HEK293 (cell line): ENCODE measurements around the gene CYTIP.

Experiments
- CTCF ChIA-PET: fragments of 350-600 bp; formaldehyde crosslinking; extraction: SDS; loops from one replicate; lab custom pipeline; 2021; ENCODE audit warnings: antibody characterized with exemption; lab: Yijun Ruan, JAX
- POLR2A ChIA-PET: fragments of 300-600 bp; formaldehyde crosslinking; extraction: SDS; loops from one replicate; lab custom pipeline; 2020; ENCODE audit warnings: antibody characterized with exemption, inconsistent platforms; lab: Yijun Ruan, JAX
- H3K27ac ChIP-seq: fragments of 200-500 bp; sonication (Bioruptor generic); 2 replicates; pipeline ENCODE4 v1.5.1; 2014; ENCODE audit warnings: low read depth, low read length, control low read depth, inconsistent platforms; ENCODE audit errors: extremely low read depth
- H3K36me3 ChIP-seq, 2 experiments: fragments of 200-500 bp in 1 of 2; sonication (Bioruptor generic) in 1 of 2; 1 replicate in 1 of 2; 2 replicates in 1 of 2; pipeline ENCODE4 v1.5.1; 2014 to 2017; ENCODE audit warnings: inconsistent platforms in 2 of 2, low read length in 2 of 2; ENCODE audit not compliant: control insufficient read depth in 2 of 2, insufficient read depth in 1 of 2
- H3K4me1 ChIP-seq: fragments of 200-500 bp; sonication (Bioruptor generic); 2 replicates; pipeline ENCODE4 v1.5.1; 2014; ENCODE audit warnings: mild to moderate bottlenecking, low read length, inconsistent platforms; ENCODE audit not compliant: control insufficient read depth, insufficient read depth
- H3K4me3 ChIP-seq: 2 replicates; pipeline ENCODE4 v1.5.1; 2011; ENCODE audit warnings: low read depth, mild to moderate bottlenecking, control low read depth, low read length, moderate library complexity
- H3K9me3 ChIP-seq: fragments of 200-500 bp; sonication (Bioruptor generic); 2 replicates; pipeline ENCODE4 v1.5.1; 2014; ENCODE audit warnings: low read depth, low read length, inconsistent platforms; ENCODE audit not compliant: control insufficient read depth, insufficient read depth
- ATF2 ChIP-seq: fragments of 450-650 bp; formaldehyde crosslinking; IDR thresholded peaks from 2 replicates; pipeline ENCODE4 v1.5.1; 2016; ENCODE audit warnings: missing biosample characterization, missing genetic modification characterization, low read depth
- BCL11B ChIP-seq: fragments of 450-650 bp; formaldehyde crosslinking; IDR thresholded peaks from 2 replicates; pipeline ENCODE4 v1.5.1; 2016; ENCODE audit warnings: low read depth, missing biosample characterization, missing genetic modification characterization
- BCL6B ChIP-seq: fragments of 450-650 bp; formaldehyde crosslinking; IDR thresholded peaks from 2 replicates; pipeline ENCODE4 v1.5.1; 2017; ENCODE audit warnings: missing biosample characterization, missing genetic modification characterization
- FEZF1 ChIP-seq: fragments of 450-650 bp; formaldehyde crosslinking; IDR thresholded peaks from 2 replicates; pipeline ENCODE4 v1.5.1; 2016; ENCODE audit warnings: missing biosample characterization, missing genetic modification characterization
- HOXD13 ChIP-seq: sonication (generic); formaldehyde crosslinking; IDR thresholded peaks from 2 replicates; pipeline ENCODE4 v1.8.0; 2022; ENCODE audit warnings: missing genetic modification reagents, borderline replicate concordance
- KLF10 ChIP-seq: fragments of 450-650 bp; IDR thresholded peaks from 2 replicates; pipeline ENCODE4 v1.5.1; 2018; ENCODE audit warnings: missing biosample characterization, mild to moderate bottlenecking, missing genetic modification characterization
- PATZ1 ChIP-seq: fragments of 450-650 bp; formaldehyde crosslinking; IDR thresholded peaks from 2 replicates; pipeline ENCODE4 v1.5.1; 2016; ENCODE audit warnings: missing biosample characterization, missing genetic modification characterization
- REPIN1 ChIP-seq: fragments of 450-650 bp; formaldehyde crosslinking; IDR thresholded peaks from 2 replicates; pipeline ENCODE4 v1.5.1; 2017; ENCODE audit warnings: missing biosample characterization, missing genetic modification characterization, low read depth
- ZBTB7A ChIP-seq: fragments of 450-650 bp; formaldehyde crosslinking; IDR thresholded peaks from 2 replicates; pipeline ENCODE4 v1.5.1; 2016; ENCODE audit warnings: low read depth, missing biosample characterization, missing genetic modification characterization
- ZNF10 ChIP-seq: fragments of 450-650 bp; formaldehyde crosslinking; IDR thresholded peaks from 2 replicates; pipeline ENCODE4 v1.5.1; 2017; ENCODE audit warnings: missing biosample characterization, missing genetic modification characterization
- ZNF138 ChIP-seq: fragments of 450-650 bp; formaldehyde crosslinking; IDR thresholded peaks from 2 replicates; pipeline ENCODE4 v1.5.1; 2016; ENCODE audit warnings: missing biosample characterization, missing genetic modification characterization, borderline replicate concordance
- ZNF155 ChIP-seq: fragments of 450-650 bp; formaldehyde crosslinking; IDR thresholded peaks from 2 replicates; pipeline ENCODE4 v1.5.1; 2016; ENCODE audit warnings: missing biosample characterization, missing genetic modification characterization
- ZNF157 ChIP-seq: fragments of 450-650 bp; formaldehyde crosslinking; IDR thresholded peaks from 2 replicates; pipeline ENCODE4 v1.5.1; 2016; ENCODE audit warnings: missing biosample characterization, missing genetic modification characterization
- ZNF184 ChIP-seq: fragments of 450-650 bp; IDR thresholded peaks from 2 replicates; pipeline ENCODE4 v1.5.1; 2018; ENCODE audit warnings: missing biosample characterization, mild to moderate bottlenecking, missing genetic modification characterization
- ZNF19 ChIP-seq: fragments of 450-650 bp; formaldehyde crosslinking; IDR thresholded peaks from 2 replicates; pipeline ENCODE4; 2016; ENCODE audit warnings: missing biosample characterization, missing genetic modification characterization, low read depth
- ZNF23 ChIP-seq: fragments of 450-650 bp; formaldehyde crosslinking; IDR thresholded peaks from 2 replicates; pipeline ENCODE4 v1.5.1; 2016; ENCODE audit warnings: missing biosample characterization, missing genetic modification characterization, borderline replicate concordance
- ZNF391 ChIP-seq: fragments of 450-650 bp; formaldehyde crosslinking; IDR thresholded peaks from 2 replicates; pipeline ENCODE4 v1.5.1; 2016; ENCODE audit warnings: low read depth, missing biosample characterization, missing genetic modification characterization, borderline replicate concordance
- ZNF488 ChIP-seq: fragments of 450-650 bp; formaldehyde crosslinking; IDR thresholded peaks from 2 replicates; pipeline ENCODE4 v1.5.1; 2016; ENCODE audit warnings: missing biosample characterization, missing genetic modification characterization
- ZNF555 ChIP-seq: fragments of 450-650 bp; formaldehyde crosslinking; conservative IDR thresholded peaks from 2 replicates; pipeline ENCODE4 v1.5.1; 2017; ENCODE audit warnings: missing biosample characterization, mild to moderate bottlenecking, missing genetic modification characterization, inconsistent platforms
- ZNF624 ChIP-seq: fragments of 450-650 bp; formaldehyde crosslinking; IDR thresholded peaks from 2 replicates; pipeline ENCODE4 v1.5.1; 2017; ENCODE audit warnings: missing biosample characterization, missing genetic modification characterization
- ZNF660 ChIP-seq: fragments of 450-650 bp; IDR thresholded peaks from 2 replicates; pipeline ENCODE4 v1.5.1; 2018; ENCODE audit warnings: missing biosample characterization, mild to moderate bottlenecking, missing genetic modification characterization
- ZNF677 ChIP-seq: fragments of 450-650 bp; IDR thresholded peaks from 2 replicates; pipeline ENCODE4 v1.5.0; 2018; ENCODE audit warnings: missing biosample characterization, mild to moderate bottlenecking, missing genetic modification characterization, moderate library complexity
- ZNF747 ChIP-seq: fragments of 450-650 bp; formaldehyde crosslinking; IDR thresholded peaks from 2 replicates; pipeline ENCODE4 v1.5.1; 2016; ENCODE audit warnings: missing biosample characterization, missing genetic modification characterization
- ZSCAN5A ChIP-seq: fragments of 450-650 bp; formaldehyde crosslinking; IDR thresholded peaks from 2 replicates; pipeline ENCODE4 v1.5.1; 2016; ENCODE audit warnings: missing biosample characterization, missing genetic modification characterization
- TF ChIP-seq, protein P1 (sequence below): fragments of 450-650 bp; formaldehyde crosslinking; IDR thresholded peaks from 2 replicates; pipeline ENCODE4 v1.5.1; 2016; ENCODE audit warnings: missing biosample characterization, missing genetic modification characterization

Gene CYTIP

DNA sequence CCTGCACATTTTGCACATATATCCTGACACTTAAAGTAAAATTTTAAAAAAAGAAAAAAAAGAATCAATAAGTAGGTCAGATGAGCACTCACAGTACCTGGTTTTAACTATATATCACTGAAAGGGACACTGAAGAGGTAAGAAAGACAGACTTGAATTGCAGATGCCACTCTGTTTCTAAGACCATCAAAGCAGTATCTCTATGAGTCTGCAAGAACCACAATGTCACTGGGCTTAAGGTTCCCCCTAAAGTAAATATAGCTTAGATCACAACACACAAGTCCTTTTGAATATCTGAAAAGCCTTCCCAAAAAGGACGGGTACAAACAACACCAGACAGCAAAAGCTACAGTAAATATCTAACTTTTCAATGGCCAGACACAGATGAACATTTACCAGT lies 57.6 kb downstream of the CYTIP start:
- CTCF ChIA-PET: interaction anchor here (0.5 kb wide), 1 partner anchor 20 kb away, joined by 4 read pairs; no protein-coding TSS in a partner anchor
- no peak overlapping the region for H3K27ac ChIP-seq
- POLR2A ChIA-PET: no interaction called here

GRCh38 chr2:157377861-157378260 lies 66.0 kb downstream of the CYTIP start:
- no peaks in the 10 kb centered on the region for H3K4me1 ChIP-seq
- POLR2A ChIA-PET: no interaction called here
- CTCF ChIA-PET: no interaction called here
- H3K9me3 ChIP-seq: no peaks in the 10 kb centered on the region
- no peak overlapping the region for H3K4me3 ChIP-seq
- no peak for TF ChIP-seq ATF2
- no peak for TF ChIP-seq KLF10 (tag by site-specific recombination)
- TF ChIP-seq, all 188 proteins: peak for 0
- Histone ChIP-seq H3K36me3 (no peaks in the 10 kb centered on the region), H3K27ac (no peak overlapping the region)

More for the DNA sequence above, 57.6 kb downstream of the CYTIP start:
- Histone ChIP-seq H3K9me3 (no peaks in the 10 kb centered on the region), H3K4me3 (no peak overlapping the region), H3K4me1 (no peaks in the 10 kb centered on the region), H3K36me3 (no peaks in the 10 kb centered on the region)
- TF ChIP-seq ZNF23 (tag by site-specific recombination) (no peak), ZNF391 (no peak), ZNF677 (tag by site-specific recombination) (no peak), HOXD13 (CRISPR knock-in tag) (no peak), BCL11B (tag by site-specific recombination) (no peak)

DNA sequence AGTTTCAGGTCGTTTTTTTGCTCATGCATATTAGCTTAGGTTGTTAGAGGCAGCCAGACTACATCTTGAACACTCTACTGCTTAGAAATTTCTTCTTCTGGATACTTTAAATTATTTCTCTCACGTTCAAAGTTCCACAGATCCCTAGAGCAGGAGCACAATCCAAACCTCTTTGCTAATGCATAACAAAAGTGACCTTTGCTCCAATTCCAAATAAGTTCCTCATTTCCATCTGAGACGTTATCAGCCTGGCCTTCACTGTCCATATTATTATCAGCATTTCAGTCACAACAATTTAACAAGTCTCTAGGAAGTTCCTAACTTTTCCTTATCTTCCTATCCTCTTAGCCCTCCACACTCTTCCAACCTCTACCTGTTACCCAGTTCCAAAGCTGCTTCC lies 67.8 kb downstream of the CYTIP start:
- ChIA-PET CTCF (no interaction called here), POLR2A (no interaction called here)
- no peaks in the 10 kb centered on the region for H3K4me1 ChIP-seq
- TF ChIP-seq ZNF488 (tag by site-specific recombination) (no peak), ZNF555 (tag by site-specific recombination) (no peak), ZNF660 (tag by site-specific recombination) (no peak), ZNF155 (tag by site-specific recombination) (no peak), ZNF624 (no peak), ZSCAN5A (tag by site-specific recombination) (no peak), FEZF1 (tag by site-specific recombination) (no peak), ZNF10 (tag by site-specific recombination) (no peak), BCL6B (no peak), ZBTB7A (tag by site-specific recombination) (no peak), ZNF184 (tag by site-specific recombination) (no peak), ZNF138 (tag by site-specific recombination) (no peak), ZNF747 (tag by site-specific recombination) (no peak), ZNF19 (tag by site-specific recombination) (no peak), PATZ1 (tag by site-specific recombination) (no peak), ZNF157 (tag by site-specific recombination) (no peak), REPIN1 (tag by site-specific recombination) (no peak)
- TF ChIP-seq, protein P1, sequence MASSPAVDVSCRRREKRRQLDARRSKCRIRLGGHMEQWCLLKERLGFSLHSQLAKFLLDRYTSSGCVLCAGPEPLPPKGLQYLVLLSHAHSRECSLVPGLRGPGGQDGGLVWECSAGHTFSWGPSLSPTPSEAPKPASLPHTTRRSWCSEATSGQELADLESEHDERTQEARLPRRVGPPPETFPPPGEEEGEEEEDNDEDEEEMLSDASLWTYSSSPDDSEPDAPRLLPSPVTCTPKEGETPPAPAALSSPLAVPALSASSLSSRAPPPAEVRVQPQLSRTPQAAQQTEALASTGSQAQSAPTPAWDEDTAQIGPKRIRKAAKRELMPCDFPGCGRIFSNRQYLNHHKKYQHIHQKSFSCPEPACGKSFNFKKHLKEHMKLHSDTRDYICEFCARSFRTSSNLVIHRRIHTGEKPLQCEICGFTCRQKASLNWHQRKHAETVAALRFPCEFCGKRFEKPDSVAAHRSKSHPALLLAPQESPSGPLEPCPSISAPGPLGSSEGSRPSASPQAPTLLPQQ (tag by site-specific recombination): no peak
- no peak overlapping the region for H3K27ac ChIP-seq
- H3K36me3 ChIP-seq: no peaks in the 10 kb centered on the region
- H3K9me3 ChIP-seq: no peaks in the 10 kb centered on the region
- no peak overlapping the region for H3K4me3 ChIP-seq
